ENCODE results near the gene LIPA.

GRCh38 chr10:89164080-89164479, 87.5 kb downstream of the LIPA start:
- TF ChIP-seq, protein P1, sequence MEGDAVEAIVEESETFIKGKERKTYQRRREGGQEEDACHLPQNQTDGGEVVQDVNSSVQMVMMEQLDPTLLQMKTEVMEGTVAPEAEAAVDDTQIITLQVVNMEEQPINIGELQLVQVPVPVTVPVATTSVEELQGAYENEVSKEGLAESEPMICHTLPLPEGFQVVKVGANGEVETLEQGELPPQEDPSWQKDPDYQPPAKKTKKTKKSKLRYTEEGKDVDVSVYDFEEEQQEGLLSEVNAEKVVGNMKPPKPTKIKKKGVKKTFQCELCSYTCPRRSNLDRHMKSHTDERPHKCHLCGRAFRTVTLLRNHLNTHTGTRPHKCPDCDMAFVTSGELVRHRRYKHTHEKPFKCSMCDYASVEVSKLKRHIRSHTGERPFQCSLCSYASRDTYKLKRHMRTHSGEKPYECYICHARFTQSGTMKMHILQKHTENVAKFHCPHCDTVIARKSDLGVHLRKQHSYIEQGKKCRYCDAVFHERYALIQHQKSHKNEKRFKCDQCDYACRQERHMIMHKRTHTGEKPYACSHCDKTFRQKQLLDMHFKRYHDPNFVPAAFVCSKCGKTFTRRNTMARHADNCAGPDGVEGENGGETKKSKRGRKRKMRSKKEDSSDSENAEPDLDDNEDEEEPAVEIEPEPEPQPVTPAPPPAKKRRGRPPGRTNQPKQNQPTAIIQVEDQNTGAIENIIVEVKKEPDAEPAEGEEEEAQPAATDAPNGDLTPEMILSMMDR (IDR thresholded peaks at IDR 0.05), result no peak
- TF ChIP-seq EZH2 (IDR thresholded peaks at IDR 0.05), result no peak
